GM19238 (cell line): ENCODE measurements around the gene PRDM10.
"Not testable (repeated sequence)": the region's sequence is repeated elsewhere in the genome, so short reads cannot be mapped to it uniquely, and the experiment has no call there.

Source experiments
- DNase-seq: peaks from one replicate; pipeline ENCODE4 v3.0.0; 2011; ENCODE audit warnings: low spot score; ENCODE audit not compliant: insufficient read length

PRDM10 gene

GRCh38 chr11:129978447-129978846 lies 24.2 kb downstream of the PRDM10 start:
- no peak for DNase-seq

DNA sequence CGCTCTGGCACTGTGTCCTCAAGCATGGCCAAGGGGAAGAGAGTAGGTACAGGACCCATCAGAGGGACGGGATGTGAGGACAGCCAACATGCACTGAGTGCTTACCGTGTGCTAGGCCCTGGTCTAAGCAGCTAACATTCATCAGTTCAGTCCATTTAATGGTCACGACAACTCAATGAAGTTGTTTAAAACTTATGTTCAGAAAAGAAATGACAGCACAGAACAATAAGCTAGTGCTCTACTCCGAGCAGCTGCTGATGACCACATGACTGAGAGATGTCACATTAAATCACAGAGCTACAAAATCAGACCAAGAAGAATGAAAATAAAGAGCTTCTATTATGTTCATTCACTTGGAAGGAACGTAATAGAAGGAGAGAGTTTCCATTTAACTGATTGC lies 26.3 kb downstream of the PRDM10 start:
- no peak for DNase-seq

DNA sequence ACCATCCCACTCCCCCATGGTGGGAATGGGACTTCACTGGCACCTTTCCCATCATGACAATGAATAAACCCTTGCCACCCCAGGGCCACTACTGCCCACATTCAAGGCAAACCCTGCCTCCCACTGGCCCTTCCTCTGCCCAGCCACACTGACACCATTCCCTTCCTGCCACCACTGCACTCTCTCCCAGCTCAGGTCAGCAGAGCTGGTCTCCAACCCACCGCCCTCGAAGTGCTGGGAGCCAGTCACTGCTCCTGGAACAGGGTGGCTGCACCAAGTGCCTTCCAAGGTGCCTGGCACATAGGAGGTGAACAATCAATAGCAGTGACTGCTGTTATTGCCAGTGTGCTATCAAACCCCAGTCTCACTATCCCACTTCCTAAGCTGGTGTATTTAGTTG lies 27.1 kb downstream of the PRDM10 start:
- DNase-seq = no peak

DNA sequence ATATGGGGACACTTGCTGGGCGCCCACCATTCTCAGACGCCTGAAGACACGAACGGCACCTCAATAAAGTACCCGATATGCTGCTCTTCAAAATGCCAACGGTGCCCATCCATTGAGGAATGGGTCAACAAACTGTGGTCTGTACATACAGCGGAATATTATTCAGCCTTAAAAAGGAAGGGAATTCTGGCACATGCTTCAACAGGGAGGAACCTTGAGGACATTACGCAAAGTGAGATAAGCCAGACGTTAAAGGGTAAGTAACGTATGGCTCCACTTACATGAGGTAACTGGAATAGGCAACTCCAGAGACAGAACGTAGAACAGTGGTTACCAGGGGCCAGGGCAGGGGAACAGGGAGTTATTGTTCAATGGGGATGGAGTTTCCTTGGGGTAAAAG lies 28.0 kb downstream of the PRDM10 start:
- DNase-seq = no peak

- DNase-seq = no peak
These were observed 28.4 kb downstream of the PRDM10 start for GRCh38 chr11:129974237-129974636.

GRCh38 chr11:129973809-129974208 lies 28.8 kb downstream of the PRDM10 start:
- no peak for DNase-seq

GRCh38 chr11:129973068-129973467 lies 29.6 kb downstream of the PRDM10 start:
- no peak for DNase-seq

GRCh38 chr11:129972611-129973010 lies 30.0 kb downstream of the PRDM10 start:
- no peak for DNase-seq

DNA sequence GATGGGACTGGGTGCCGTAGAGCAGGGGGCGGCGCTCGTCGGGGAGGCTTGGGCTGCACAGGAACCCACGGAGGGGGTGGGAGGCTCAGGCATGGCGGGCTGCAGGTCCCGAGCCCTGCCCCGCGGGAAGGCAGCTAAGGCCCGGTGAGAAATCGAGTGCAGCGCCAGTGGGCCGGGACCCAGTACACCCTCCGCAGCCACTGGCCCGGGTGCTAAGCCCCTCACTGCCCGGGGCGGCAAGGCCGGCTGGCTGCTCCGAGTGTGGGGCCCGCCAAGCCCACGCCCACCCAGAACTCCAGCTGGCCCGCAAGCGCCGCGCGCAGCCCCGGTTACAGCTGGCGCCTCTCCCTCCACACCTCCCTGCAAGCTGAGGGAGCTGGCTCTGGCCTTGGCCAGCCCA lies 30.8 kb downstream of the PRDM10 start:
- DNase-seq = not testable (repeated sequence)

GRCh38 chr11:129969920-129970319 lies 32.7 kb downstream of the PRDM10 start:
- no peak for DNase-seq

DNA sequence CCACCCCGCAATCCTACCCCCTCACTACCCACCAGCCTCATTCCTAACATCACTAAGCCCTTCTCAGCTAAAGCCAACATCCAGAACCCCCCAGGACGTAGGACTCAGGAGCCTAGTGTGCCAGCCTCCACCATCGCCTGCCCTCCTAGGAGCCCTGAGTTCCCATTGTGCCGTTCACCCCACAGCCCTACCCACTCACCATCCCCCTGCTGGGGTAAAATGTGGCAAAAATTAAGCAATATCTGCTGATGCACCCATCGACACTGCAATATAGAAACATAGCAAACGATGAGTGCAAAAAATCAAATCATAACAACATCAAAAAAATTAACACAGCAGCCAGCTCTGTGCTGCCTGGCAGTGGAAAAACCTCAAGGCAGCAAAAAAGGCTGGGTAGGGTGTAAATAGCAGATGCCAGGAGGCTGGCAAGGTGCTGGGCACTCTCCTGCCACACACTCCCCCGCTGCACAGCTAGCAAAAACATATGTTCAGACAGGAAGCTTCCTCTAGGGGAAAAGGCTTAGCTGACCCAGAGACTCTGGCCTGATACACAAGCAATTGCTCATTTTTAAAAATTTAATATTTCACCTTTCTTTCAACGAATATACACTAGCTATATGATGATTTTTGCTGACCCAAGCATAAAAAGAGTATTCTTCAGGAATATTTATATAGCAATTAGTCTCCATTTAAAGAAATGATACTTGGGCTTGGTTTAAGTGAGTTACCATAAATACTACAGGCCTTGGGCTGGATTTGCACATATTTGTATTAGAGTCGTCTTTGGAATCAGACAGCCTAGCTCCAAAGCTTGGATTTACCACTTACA lies 33.8 kb downstream of the PRDM10 start:
- no peak for DNase-seq

GRCh38 chr11:129967996-129968395 lies 34.6 kb downstream of the PRDM10 start:
- no peak for DNase-seq

DNA sequence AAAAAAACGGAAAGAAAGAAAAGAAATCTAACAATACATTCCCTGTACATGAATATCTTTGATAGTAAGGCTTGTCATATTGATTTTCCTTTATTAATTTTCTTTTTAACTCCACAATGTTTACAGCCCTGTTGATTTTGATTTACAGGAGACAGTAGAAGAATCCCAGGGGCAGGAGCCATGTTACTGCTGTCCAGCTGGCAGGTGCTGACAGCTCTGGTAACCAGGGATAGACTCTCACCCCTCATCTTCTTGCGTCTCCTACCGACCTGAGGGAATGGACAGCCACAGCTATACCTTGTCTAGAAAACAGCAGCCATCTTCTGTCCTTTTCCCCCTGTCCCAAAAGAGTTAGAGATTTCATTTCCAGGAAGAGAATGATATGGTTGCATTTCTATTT lies 37.4 kb downstream of the PRDM10 start:
- DNase-seq = no peak

DNA sequence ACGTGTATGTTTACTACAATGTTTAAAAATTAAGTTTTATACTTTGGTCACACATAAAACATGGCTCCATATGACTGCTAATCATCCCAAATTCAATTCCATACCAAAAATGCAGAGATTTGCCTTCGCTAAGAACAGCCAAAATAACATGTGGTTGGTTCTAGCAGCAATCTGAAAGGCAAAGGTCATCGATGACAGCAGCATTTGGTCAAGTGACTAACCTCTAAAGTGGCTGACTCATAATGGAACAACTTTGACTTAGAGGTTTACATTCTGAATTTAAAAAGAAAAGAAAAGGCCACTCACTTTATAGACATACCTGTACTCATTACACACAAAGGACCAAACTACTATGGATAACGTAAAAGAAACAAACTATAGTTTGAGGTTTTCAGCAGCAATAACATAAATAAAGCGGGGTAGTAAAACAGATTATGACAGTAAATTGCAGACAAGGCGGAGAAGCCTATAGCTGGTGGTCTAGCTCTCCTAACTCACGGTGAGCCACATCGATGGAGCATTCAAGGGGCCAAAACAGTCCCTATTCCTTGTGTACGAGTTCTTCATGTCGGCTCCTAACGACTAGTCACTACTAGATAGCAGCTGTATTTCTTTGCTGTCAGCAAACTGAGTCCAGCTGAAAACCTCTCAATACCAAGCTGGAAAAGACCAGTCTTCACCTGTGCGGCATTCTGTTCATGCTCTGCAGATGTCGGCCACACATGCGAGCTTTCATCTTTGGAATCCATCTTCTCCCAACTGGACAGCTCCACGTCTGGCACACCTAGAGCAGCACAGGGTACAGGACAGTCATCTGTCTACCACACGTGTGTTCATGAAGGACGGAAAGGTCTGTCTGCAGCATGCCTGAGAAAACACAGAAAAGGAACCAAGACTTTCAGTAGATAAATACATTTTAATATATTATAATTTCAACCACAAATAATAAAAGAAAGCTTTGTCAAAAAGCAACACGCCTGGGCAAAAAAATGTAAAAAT lies 42.1 kb downstream of the PRDM10 start:
- DNase-seq = no peak

DNA sequence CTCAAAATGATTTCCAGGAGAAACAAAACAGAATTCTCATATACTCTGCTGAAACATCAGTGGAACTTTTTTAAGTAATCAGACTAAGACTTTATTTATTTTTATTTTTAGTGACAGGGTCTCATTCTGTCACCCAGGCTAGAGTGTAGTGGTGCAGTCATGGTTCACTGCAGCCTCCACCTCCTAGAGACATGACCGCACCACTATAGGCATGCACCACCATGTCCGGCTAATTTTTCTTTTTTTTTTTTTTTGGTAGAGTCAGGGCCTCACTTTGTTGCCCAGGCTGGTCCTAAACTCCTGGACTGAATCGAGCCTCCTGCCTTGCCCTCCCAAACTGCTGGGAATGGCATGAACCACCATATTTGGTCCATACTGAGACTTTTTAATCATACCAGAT lies 42.9 kb downstream of the PRDM10 start:
- no peak for DNase-seq

- no peak for DNase-seq
These were observed 47.4 kb downstream of the PRDM10 start for GRCh38 chr11:129955282-129955681.

GRCh38 chr11:129954703-129955102 lies 47.9 kb downstream of the PRDM10 start:
- DNase-seq = not testable (repeated sequence)

DNA sequence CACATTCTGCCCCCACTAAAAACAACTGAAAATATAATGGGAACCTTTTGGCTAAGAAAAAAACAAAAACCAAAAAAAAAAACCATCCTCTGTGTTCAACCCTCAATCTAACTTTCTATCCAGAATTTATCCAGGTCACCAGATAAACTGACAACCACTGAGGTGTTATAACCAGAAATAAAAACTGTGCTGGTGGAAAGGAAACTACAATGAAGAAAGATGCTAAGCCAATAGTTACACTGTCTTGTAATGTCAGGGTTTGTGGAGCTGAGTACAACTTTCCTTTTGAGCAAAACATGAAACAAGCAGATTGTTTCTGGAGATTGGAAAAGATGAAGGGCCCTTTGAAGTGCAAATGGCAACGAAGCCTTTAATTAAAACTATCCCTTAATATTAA lies 50.8 kb downstream of the PRDM10 start:
- DNase-seq = no peak

- no peak for DNase-seq
These were observed 51.3 kb downstream of the PRDM10 start for GRCh38 chr11:129951201-129951865.

GRCh38 chr11:129950101-129951091 lies 52.2 kb downstream of the PRDM10 start:
- DNase-seq = no peak
